ENCODE measurements around the gene ITGA3. TPM values are rescaled to one million over a fixed set of nuclear protein-coding genes. Genes with fewer than 3 reads are reported as not detected.

ITGA3 gene
- total RNA-seq, 1 donor from 2014 or later, result 36.8 TPM

DNA sequence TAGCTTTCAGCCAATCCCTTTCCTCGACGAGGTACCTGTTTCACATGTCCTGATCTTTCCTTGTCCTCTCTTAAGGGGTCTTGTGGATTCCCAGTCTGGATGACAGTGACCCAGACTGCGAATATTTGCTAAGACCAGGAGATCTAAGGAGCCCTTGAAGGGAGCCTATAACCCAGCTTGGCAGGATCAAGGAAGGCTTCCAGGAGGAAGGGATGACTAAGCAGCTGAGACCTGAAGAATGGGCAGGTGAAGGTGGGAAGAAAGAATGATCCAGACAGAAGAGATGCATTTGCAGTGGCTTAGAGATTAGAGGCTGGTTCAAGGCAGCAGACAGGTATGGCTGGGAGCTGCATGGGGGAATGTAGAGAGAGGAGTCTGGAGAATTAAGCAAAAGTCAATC lies 37.3 kb downstream of the ITGA3 start:
- no peak for DNase-seq (ENCODE audit: low spot score)

DNA sequence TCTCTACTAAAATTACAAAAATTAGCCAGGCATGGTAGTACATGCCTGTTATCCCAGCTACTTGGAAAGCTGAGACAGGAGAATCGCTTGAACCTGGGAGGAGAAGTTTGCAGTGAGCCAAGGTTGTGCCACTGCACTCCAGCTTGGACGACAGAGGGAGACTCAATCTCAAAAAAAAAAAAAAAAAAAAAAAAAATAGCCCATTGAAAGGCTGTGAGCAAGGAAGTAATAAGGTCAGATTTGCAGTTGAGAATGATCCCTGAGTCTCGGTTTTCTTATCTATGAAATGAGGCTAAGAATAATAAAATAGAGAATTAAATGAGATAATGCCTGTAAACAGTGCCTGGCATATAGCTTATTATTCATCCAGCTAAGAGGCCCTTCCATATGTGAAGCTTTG lies 37.9 kb downstream of the ITGA3 start:
- DNase-seq (ENCODE audit: low spot score), result no peak

DNA sequence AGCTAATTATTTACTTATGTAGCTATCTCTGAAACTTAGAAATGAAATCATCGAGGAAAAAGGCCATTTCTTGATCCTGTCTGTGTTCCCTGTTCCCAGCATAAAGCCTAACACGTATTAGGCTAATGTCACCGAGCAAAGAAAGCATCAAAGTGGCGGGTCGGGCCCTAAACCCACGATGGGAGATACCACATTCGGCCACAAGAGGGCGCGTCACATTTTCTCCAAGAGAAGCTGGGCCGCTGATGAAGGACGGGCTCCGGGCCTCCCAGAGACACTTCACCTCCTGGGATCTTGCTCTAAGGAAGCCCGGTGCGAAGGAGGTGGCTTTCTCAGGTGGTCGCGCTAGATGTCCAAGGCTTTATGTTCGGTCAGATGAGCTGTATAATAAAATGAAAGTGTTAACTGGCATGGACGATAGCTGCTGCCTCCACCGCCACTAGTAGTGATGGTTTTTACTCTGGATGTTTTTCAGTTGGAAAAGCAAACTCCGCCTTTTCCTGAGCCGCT lies 38.4 kb downstream of the ITGA3 start:
- peak; percentile 95 for DNase-seq (ENCODE audit: low spot score)

DNA sequence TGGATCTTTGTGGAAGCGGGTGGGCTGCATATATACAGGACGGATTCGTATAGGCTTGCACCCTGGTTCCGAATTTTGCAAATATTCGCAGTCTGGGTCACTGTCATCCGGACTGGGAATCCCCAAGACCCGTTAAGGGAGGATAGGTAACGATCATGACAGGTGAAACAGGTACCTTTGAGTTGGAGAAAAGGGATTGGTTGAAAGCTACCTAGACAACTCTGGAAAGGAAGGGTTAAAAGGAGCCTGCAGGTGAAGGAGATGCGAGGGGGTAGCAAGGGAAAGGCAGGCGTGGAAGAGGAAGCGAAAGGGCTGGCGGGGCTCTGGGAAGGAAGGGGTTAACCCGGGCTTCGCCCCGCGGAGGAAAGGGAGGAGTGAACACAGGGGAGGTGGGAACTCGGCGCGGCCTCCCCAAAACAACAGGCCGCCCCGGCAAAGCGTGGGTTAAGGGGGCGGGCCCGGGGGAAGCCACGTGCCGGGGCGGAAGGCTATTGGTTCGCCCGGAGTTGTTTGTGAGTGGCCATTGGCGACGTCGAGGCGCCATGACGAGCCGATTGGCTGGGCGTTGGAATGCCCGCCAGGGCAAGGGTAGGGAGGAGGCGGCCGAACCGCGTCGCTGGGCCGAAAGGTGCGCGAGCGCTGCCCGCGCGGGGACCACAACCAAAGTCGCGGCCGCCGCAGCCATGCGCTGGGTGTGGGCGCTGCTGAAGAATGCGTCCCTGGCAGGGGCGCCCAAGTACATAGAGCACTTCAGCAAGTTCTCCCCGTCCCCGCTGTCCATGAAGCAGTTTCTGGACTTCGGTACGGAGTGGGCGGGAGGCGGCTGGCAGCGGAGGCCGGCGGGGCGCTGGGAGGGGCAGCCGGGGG lies 39.1 kb downstream of the ITGA3 start, which contains the start of gene PDK2:
PDK2 (plus strand) TSS at position 599 of the 867 bp plus-strand sequence; CDS start at position 684, 85 bp downstream.
- peak; percentile 98 for DNase-seq (ENCODE audit: low spot score)

GRCh38 chr17:50095626-50096037 lies 39.7 kb downstream of the ITGA3 start:
- no peak for DNase-seq (ENCODE audit: low spot score)

GRCh38 chr17:50096092-50096491 lies 40.2 kb downstream of the ITGA3 start:
- DNase-seq (ENCODE audit: low spot score), result no peak

DNA sequence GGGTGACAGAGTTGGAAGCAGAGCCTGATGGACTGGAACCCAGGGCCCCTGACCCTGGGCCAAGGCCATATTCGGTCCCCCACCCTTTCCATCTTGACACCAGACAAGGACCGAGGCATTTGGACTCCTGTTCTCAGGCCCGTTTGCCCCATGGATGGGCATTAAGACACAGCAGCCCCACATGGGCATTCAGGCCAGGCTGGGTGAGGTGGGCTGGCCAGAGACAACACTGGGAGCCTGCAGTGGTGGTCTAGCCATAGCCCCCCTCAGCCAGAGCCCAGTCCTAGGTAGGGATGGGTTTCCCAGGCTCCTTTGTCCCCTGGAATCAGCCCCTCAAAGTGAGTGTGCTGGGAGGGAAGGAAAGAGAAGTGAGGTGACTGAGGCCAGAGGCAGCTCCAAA lies 40.8 kb downstream of the ITGA3 start:
- DNase-seq (ENCODE audit: low spot score), result no peak

- no peak for DNase-seq (ENCODE audit: low spot score)
These were observed 41.5 kb downstream of the ITGA3 start for GRCh38 chr17:50097455-50097854.

DNA sequence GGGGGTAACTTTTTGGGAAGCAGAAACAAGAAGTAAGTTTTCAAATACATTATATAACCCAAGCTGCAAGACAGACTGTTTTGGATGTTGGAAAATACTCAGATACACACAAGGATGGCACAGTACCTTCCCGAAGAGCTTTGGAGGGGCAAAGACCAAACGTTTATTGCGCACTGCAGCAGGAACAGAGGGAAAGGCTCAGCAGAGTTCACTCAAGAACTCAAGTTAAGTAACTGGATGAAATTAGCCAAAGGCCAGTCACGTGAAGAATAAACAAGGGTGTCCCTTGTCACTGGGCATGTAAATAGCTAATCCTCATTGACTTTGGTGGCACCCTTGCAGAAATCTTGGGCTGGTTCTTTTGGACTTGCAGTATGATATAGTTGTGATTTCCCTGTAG lies 42.0 kb downstream of the ITGA3 start:
- no peak for DNase-seq (ENCODE audit: low spot score)

GRCh38 chr17:50098583-50098982 lies 42.7 kb downstream of the ITGA3 start:
- no peak for DNase-seq (ENCODE audit: low spot score)

- no peak for DNase-seq (ENCODE audit: low spot score)
These were observed 43.1 kb downstream of the ITGA3 start for GRCh38 chr17:50099003-50099402.

DNA sequence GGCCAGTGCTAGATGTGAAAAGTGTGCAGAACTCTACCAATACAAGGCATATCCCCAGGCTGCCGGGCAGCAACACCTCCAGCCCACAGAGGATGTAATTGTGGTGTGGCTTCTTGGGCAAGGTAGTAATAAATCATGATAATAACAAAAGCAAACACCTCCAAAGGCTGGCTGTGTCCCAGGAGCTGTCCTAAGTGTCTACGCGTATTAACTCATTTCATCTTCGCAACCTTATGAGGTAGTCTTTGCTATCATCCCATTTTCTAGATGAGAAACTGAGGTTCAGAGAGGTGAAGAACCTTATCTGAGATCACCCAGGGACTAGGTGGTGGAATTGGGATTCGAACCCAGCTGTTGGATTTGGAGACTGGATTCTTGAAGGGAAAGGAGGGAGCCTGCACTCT lies 44.6 kb downstream of the ITGA3 start:
- DNase-seq (ENCODE audit: low spot score), result no peak

DNA sequence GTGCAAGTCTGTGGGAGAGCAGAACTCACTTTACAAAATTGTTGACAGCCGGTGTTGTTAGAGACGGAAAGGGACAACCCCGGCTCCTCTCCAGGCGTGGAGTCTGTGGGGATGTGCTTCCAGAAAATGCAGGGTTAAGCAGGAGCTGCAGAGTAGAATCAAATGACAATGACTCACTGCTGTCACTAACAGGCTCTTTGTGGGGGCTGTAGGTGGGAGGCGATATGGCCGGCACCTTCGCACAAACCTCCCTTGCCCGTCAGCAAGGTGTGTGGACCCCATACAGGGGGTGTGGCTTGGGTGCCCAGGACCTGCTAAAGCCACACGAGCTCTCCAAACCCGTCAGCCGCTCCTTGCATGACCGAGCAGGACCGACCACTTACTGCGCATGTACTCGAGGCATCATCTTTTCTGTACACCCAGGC lies 45.0 kb downstream of the ITGA3 start:
- DNase-seq (ENCODE audit: low spot score), result no peak

- peak; percentile 84 for DNase-seq (ENCODE audit: low spot score)
These were observed 45.6 kb downstream of the ITGA3 start for GRCh38 chr17:50101346-50102163.

GRCh38 chr17:50102164-50102991 lies 46.5 kb downstream of the ITGA3 start:
- DNase-seq (ENCODE audit: low spot score), result no peak

GRCh38 chr17:50103252-50103651 lies 47.3 kb downstream of the ITGA3 start:
- no peak for DNase-seq (ENCODE audit: low spot score)

GRCh38 chr17:50103941-50104340 lies 48.0 kb downstream of the ITGA3 start:
- DNase-seq (ENCODE audit: low spot score), result no peak

DNA sequence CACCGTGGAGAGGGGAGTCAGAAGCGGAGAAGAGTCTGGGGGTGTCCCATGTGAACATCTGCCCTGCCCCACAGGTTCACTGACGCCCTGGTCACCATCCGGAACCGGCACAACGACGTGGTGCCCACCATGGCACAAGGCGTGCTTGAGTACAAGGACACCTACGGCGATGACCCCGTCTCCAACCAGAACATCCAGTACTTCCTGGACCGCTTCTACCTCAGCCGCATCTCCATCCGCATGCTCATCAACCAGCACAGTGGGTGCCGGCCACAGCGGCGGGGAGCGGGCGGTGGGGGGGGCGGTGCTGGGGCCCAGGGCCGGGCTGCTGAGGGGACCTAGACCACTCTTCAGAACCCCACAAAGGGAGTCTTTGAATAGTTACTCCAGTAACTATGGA lies 49.9 kb downstream of the ITGA3 start:
- DNase-seq (ENCODE audit: low spot score), result no peak

- no peak for DNase-seq (ENCODE audit: low spot score)
These were observed 50.7 kb downstream of the ITGA3 start for GRCh38 chr17:50106393-50107131.

GRCh38 chr17:50107790-50108414 lies 52.0 kb downstream of the ITGA3 start:
- no peak for DNase-seq (ENCODE audit: low spot score)
